ENCODE data around the gene ATXN7. TPM values are rescaled to one million over a fixed set of nuclear protein-coding genes. Genes with fewer than 3 reads are reported as not detected.
A peak's percentile ranks its signal among the peaks of the same experiment; 100 is the strongest.

Gene ATXN7
- polyA plus RNA-seq, 3 donors: 2.7 to 29.5 (median 3.2) TPM

GRCh38 chr3:63896332-63897030, 32.8 kb downstream of the ATXN7 start:
- H3K9me3 ChIP-seq (replicated peaks in 1 of 2; ENCODE audit: control insufficient read depth in 1 of 2, insufficient read depth in 1 of 2, low read length in 2 of 2): no peaks in the 10 kb centered on the region
- no CpG with 5 or more reads among the region's 1 CpG for WGBS (ENCODE audit: insufficient coverage)
- Mint-ChIP-seq H3K4me3 (no peak overlapping the region), H3K9me3 (peaks cover 0 to 1% (median 0%) of the 10 kb centered on the region in 7 donors), H3K27ac (peak overlapping the region in 1 of 7 donors; percentile 1), H3K27me3 (ENCODE audit: low read depth in 3 of 3) (peaks cover 0 to 2% (median 0%) of the 10 kb centered on the region in 3 donors), H3K4me1 (peaks cover 21% of the 10 kb centered on the region), H3K36me3 (peaks cover 35 to 46% of the 10 kb centered on the region in 2 donors)
- H3K27ac ChIP-seq (ENCODE audit: low read depth in 1 of 2, low read length in 2 of 2): peak overlapping the region in 1 of 2 donors; percentile 36
- peaks cover 18 to 49% of the 10 kb centered on the region in 2 donors for H3K36me3 ChIP-seq (replicated peaks in 1 of 2; ENCODE audit: control insufficient read depth in 1 of 2, insufficient read depth in 2 of 2, low read length in 2 of 2)
- no peak overlapping the region for H3K4me3 ChIP-seq (replicated peaks in 1 of 3; ENCODE audit: low read depth in 2 of 3, low read length in 3 of 3)
- peaks cover 0 to 24% of the 10 kb centered on the region in 2 donors for H3K4me1 ChIP-seq (ENCODE audit: control insufficient read depth in 1 of 2, insufficient read depth in 2 of 2, low read length in 2 of 2)
- no peak overlapping the region for H2AFZ ChIP-seq (ENCODE audit: insufficient read depth, low read depth, low read length, poor library complexity, severe bottlenecking)
- peaks cover 70% of the 10 kb centered on the region for H3K79me2 ChIP-seq (ENCODE audit: insufficient read depth, low read length)
- H3K9ac ChIP-seq (ENCODE audit: insufficient read depth, low read length, poor library complexity, severe bottlenecking): no peak overlapping the region
- H3K27me3 ChIP-seq (ENCODE audit: control insufficient read depth in 2 of 2, insufficient read depth in 2 of 2, low read length in 2 of 2): no peaks in the 10 kb centered on the region
- DNase-seq: no peak
- H4K20me1 ChIP-seq (ENCODE audit: insufficient read depth, low read length): peaks cover 76% of the 10 kb centered on the region
- no peak overlapping the region for H3K4me2 ChIP-seq (replicated peaks; ENCODE audit: extremely low read depth, low read length, poor library complexity, severe bottlenecking)
- intact Hi-C loops (cut with micrococcal nuclease): no loop called here
- TF ChIP-seq CTCF (IDR thresholded peaks at IDR 0.05): no peak

GRCh38 chr3:63900010-63900409, 36.3 kb downstream of the ATXN7 start:
- H3K27ac Mint-ChIP-seq: peak overlapping the region in 4 of 7 donors; percentile 19 to 79 (median 68)
- peaks cover 0 to 1% (median 0%) of the 10 kb centered on the region in 7 donors for H3K9me3 Mint-ChIP-seq
- 43% methylated on average over 2 of the region's 5 CpGs for WGBS (ENCODE audit: insufficient coverage)

More at GRCh38 chr3:63900010-63900409, 36.3 kb downstream of the ATXN7 start:
- H3K9ac ChIP-seq (ENCODE audit: insufficient read depth, low read length, poor library complexity, severe bottlenecking): no peak overlapping the region
- no peaks in the 10 kb centered on the region for H3K27me3 ChIP-seq (ENCODE audit: control insufficient read depth in 2 of 2, insufficient read depth in 2 of 2, low read length in 2 of 2)
- peak overlapping the region in 1 of 2 donors; percentile 58 for H3K27ac ChIP-seq (ENCODE audit: low read depth in 1 of 2, low read length in 2 of 2)
- H3K4me3 ChIP-seq (replicated peaks in 1 of 3; ENCODE audit: low read depth in 2 of 3, low read length in 3 of 3): no peak overlapping the region
- no peak overlapping the region for H3K4me2 ChIP-seq (replicated peaks; ENCODE audit: extremely low read depth, low read length, poor library complexity, severe bottlenecking)
- TF ChIP-seq CTCF (IDR thresholded peaks at IDR 0.05): no peak
- H3K36me3 ChIP-seq (replicated peaks in 1 of 2; ENCODE audit: control insufficient read depth in 1 of 2, insufficient read depth in 2 of 2, low read length in 2 of 2): peaks cover 17 to 57% of the 10 kb centered on the region in 2 donors
- H3K4me3 Mint-ChIP-seq: no peak overlapping the region
- peaks cover 25% of the 10 kb centered on the region for H3K4me1 Mint-ChIP-seq
- peaks cover 51% of the 10 kb centered on the region for H3K79me2 ChIP-seq (ENCODE audit: insufficient read depth, low read length)
- intact Hi-C loops (cut with micrococcal nuclease): no loop called here
- H3K4me1 ChIP-seq (ENCODE audit: control insufficient read depth in 1 of 2, insufficient read depth in 2 of 2, low read length in 2 of 2): peaks cover 0 to 24% of the 10 kb centered on the region in 2 donors
- no peaks in the 10 kb centered on the region for H3K27me3 Mint-ChIP-seq (ENCODE audit: low read depth in 3 of 3)
- H2AFZ ChIP-seq (ENCODE audit: insufficient read depth, low read depth, low read length, poor library complexity, severe bottlenecking): no peak overlapping the region
- no peaks in the 10 kb centered on the region for H3K9me3 ChIP-seq (replicated peaks in 1 of 2; ENCODE audit: control insufficient read depth in 1 of 2, insufficient read depth in 1 of 2, low read length in 2 of 2)
- peaks cover 46 to 48% of the 10 kb centered on the region in 2 donors for H3K36me3 Mint-ChIP-seq
- H4K20me1 ChIP-seq (ENCODE audit: insufficient read depth, low read length): peaks cover 59% of the 10 kb centered on the region
- DNase-seq: no peak
